H1 (cell line): ENCODE data around the gene PLEK2. TPM values are rescaled to one million over a fixed set of nuclear protein-coding genes. Genes with fewer than 3 reads are reported as not detected.

ENCODE experiments used
- CTCF ChIA-PET: fragments of 300-600 bp; sonication (Branson Sonifier 250); formaldehyde crosslinking; loops from one replicate; lab custom pipeline; 2021; ENCODE audit not compliant: partially characterized antibody; lab: Charles Lee
- POLR2A ChIA-PET: fragments of 300-600 bp; sonication (Branson Sonifier 250); formaldehyde crosslinking; loops from one replicate; lab custom pipeline; 2021; ENCODE audit warnings: inconsistent platforms; ENCODE audit not compliant: partially characterized antibody; lab: Charles Lee
- DNase-seq, 2 experiments: peaks; one replicate each; pipeline versions ENCODE4 v3.0.0 to v3.0.0-alpha.2; 2010 to 2022; ENCODE audit warnings: low spot score in 2 of 2, low read depth in 1 of 2, mixed read lengths in 1 of 2
- FAIRE-seq: peaks from 2 replicates; lab custom pipeline; 2011; peaks lifted over from hg19 to GRCh38; lab: Jason Lieb, UNC
- H2AFZ ChIP-seq: 2 replicates; pipeline ENCODE4 v1.8.1; 2012; ENCODE audit warnings: low read length, inconsistent platforms
- H2AK5ac ChIP-seq: 2 replicates; pipeline ENCODE4 v1.6.1; 2013; ENCODE audit warnings: low read depth, low read length
- H2BK120ac ChIP-seq: replicated peaks from 2 replicates; pipeline ENCODE3; 2013; ENCODE audit warnings: low read depth, low read length, inconsistent platforms
- H2BK12ac ChIP-seq: 2 replicates; pipeline ENCODE4 v1.6.1; 2013; ENCODE audit warnings: low read depth, low read length
- H2BK15ac ChIP-seq: 2 replicates; pipeline ENCODE4 v1.6.1; 2013; ENCODE audit warnings: low read length
- H2BK20ac ChIP-seq: 2 replicates; pipeline ENCODE4 v1.6.1; 2013; ENCODE audit warnings: low read length
- H2BK5ac ChIP-seq: 2 replicates; pipeline ENCODE4 v1.6.1; 2013; ENCODE audit warnings: low read depth, low read length
- H3K14ac ChIP-seq: 2 replicates; pipeline ENCODE4 v1.6.1; 2013; ENCODE audit warnings: inconsistent platforms; ENCODE audit not compliant: insufficient read length
- H3K18ac ChIP-seq: 2 replicates; pipeline ENCODE4 v1.6.1; 2013; ENCODE audit warnings: low read length; ENCODE audit errors: extremely low read depth
- H3K23ac ChIP-seq: 2 replicates; pipeline ENCODE4 v1.6.1; 2013; ENCODE audit warnings: inconsistent platforms; ENCODE audit not compliant: insufficient read length
- H3K23me2 ChIP-seq: 2 replicates; pipeline ENCODE4 v1.6.1; 2013; ENCODE audit warnings: low read depth, low read length
- H3K27ac ChIP-seq: 2 replicates; pipeline ENCODE4 v1.6.1; 2011; ENCODE audit warnings: low read depth, low read length, inconsistent platforms
- H3K27me3 ChIP-seq, 4 experiments: replicated peaks in 1 of 4; 1 replicate in 1 of 4; 2 replicates in 3 of 4; pipeline versions ENCODE4 v1.6.1 to v1.8.1; 2011 to 2013; ENCODE audit warnings: low read length in 3 of 4, mild to moderate bottlenecking in 3 of 4, inconsistent platforms in 2 of 4, mixed read lengths in 2 of 4, moderate library complexity in 1 of 4; ENCODE audit not compliant: control insufficient read depth in 3 of 4, insufficient read depth in 3 of 4; ENCODE audit errors: extremely low read depth in 1 of 4
- H3K36me3 ChIP-seq, 4 experiments: 2 replicates each; pipeline versions ENCODE4 v1.6.1 to v1.8.1; 2011 to 2013; ENCODE audit warnings: mild to moderate bottlenecking in 4 of 4, low read length in 3 of 4, moderate library complexity in 2 of 4, control low read depth in 1 of 4, inconsistent platforms in 1 of 4; ENCODE audit not compliant: insufficient read depth in 4 of 4, control insufficient read depth in 2 of 4
- H3K4ac ChIP-seq: replicated peaks from 2 replicates; pipeline ENCODE3; 2013; ENCODE audit warnings: low read length, low read depth, mixed read lengths, inconsistent platforms; ENCODE audit not compliant: insufficient read length
- H3K4me1 ChIP-seq, 4 experiments: replicated peaks in 1 of 4; 1 replicate in 1 of 4; 2 replicates in 3 of 4; pipeline versions ENCODE4 v1.6.1 to v1.8.1; 2011 to 2013; ENCODE audit warnings: low read length in 3 of 4, inconsistent platforms in 2 of 4, mixed read lengths in 1 of 4; ENCODE audit not compliant: insufficient read depth in 4 of 4, control insufficient read depth in 3 of 4
- H3K4me2 ChIP-seq, 2 experiments: 2 replicates each; pipeline versions ENCODE4 v1.6.1 to v1.8.1; 2011 to 2013; ENCODE audit warnings: low read depth in 2 of 2, low read length in 2 of 2, control low read depth in 1 of 2, inconsistent platforms in 1 of 2, mild to moderate bottlenecking in 1 of 2; ENCODE audit not compliant: insufficient read depth in 1 of 2
- H3K4me3 ChIP-seq, 4 experiments: fragments of 200-600, 300-600 bp in 1 of 4; sonication (generic), shearing (Covaris generic), sonication (Bioruptor Twin) in 1 of 4; 2 replicates each; pipeline versions ENCODE4 v1.5.1 to v1.8.1; 2011 to 2016; ENCODE audit warnings: low read length in 4 of 4, low read depth in 3 of 4, control low read depth in 2 of 4, inconsistent platforms in 2 of 4, mild to moderate bottlenecking in 2 of 4, mixed read lengths in 1 of 4, moderate library complexity in 1 of 4; ENCODE audit not compliant: insufficient read depth in 2 of 4; ENCODE audit errors: extremely low read depth in 1 of 4
- H3K56ac ChIP-seq: replicated peaks from 2 replicates; pipeline ENCODE3; 2013; ENCODE audit warnings: low read depth, mild to moderate bottlenecking, mixed read lengths, low read length, inconsistent platforms; ENCODE audit not compliant: insufficient read length
- H3K79me1 ChIP-seq: 2 replicates; pipeline ENCODE4 v1.6.1; 2013; ENCODE audit warnings: low read depth, low read length, control low read depth
- H3K79me2 ChIP-seq, 2 experiments: 2 replicates each; pipeline versions ENCODE4 v1.6.1 to v1.8.1; 2012 to 2013; ENCODE audit warnings: low read length in 2 of 2, mild to moderate bottlenecking in 2 of 2, inconsistent platforms in 1 of 2; ENCODE audit not compliant: insufficient read depth in 2 of 2, control insufficient read depth in 1 of 2
- H3K9ac ChIP-seq, 4 experiments: replicated peaks in 1 of 4; 1 replicate in 1 of 4; 2 replicates in 3 of 4; pipeline versions ENCODE4 v1.6.1 to v1.8.1; 2011 to 2013; ENCODE audit warnings: low read depth in 3 of 4, low read length in 3 of 4, control low read depth in 2 of 4, mild to moderate bottlenecking in 2 of 4, moderate library complexity in 2 of 4, inconsistent platforms in 1 of 4; ENCODE audit errors: extremely low read depth in 1 of 4
- H3K9me3 ChIP-seq, 2 experiments: 2 replicates each; pipeline versions ENCODE4 v1.6.1 to v1.8.1; 2012 to 2013; ENCODE audit warnings: mild to moderate bottlenecking in 2 of 2, moderate library complexity in 2 of 2, control low read depth in 1 of 2, inconsistent platforms in 1 of 2, low read depth in 1 of 2, low read length in 1 of 2, mixed read lengths in 1 of 2; ENCODE audit not compliant: insufficient read depth in 2 of 2
- H4K20me1 ChIP-seq, 2 experiments: replicated peaks in 1 of 2; 2 replicates each; pipeline versions ENCODE3 to v1.8.1; 2011 to 2013; ENCODE audit warnings: inconsistent platforms in 2 of 2, low read length in 2 of 2, mild to moderate bottlenecking in 1 of 2; ENCODE audit not compliant: insufficient read depth in 2 of 2, control insufficient read depth in 1 of 2
- H4K5ac ChIP-seq: 2 replicates; pipeline ENCODE4 v1.6.1; 2013; ENCODE audit warnings: low read length, low read depth, mixed read lengths, inconsistent platforms; ENCODE audit not compliant: insufficient read length
- H4K8ac ChIP-seq: 2 replicates; pipeline ENCODE4 v1.8.0; 2013; ENCODE audit warnings: mild to moderate bottlenecking, moderate library complexity, low read length, inconsistent platforms; ENCODE audit not compliant: insufficient read depth; ENCODE audit errors: extremely low read depth
- H4K91ac ChIP-seq: replicated peaks from 2 replicates; pipeline ENCODE3; 2013; ENCODE audit warnings: low read length, mixed read lengths, inconsistent platforms; ENCODE audit not compliant: insufficient read length
- JUN ChIP-seq: IDR thresholded peaks from 2 replicates; pipeline ENCODE4 v1.6.1; 2011; ENCODE audit warnings: low read depth, mild to moderate bottlenecking, improper control_type of control experiment, low read length
- MAFK ChIP-seq: IDR thresholded peaks from 2 replicates; pipeline ENCODE4 v1.6.1; 2012; ENCODE audit warnings: low read depth, mild to moderate bottlenecking, improper control_type of control experiment, low read length
- TAF1 ChIP-seq: IDR thresholded peaks from 2 replicates; pipeline ENCODE4 v1.6.1; 2011; ENCODE audit warnings: mild to moderate bottlenecking, low read depth, low read length
- TBP ChIP-seq: IDR thresholded peaks from 2 replicates; pipeline ENCODE4 v1.6.1; 2011; ENCODE audit warnings: low read depth, low read length, improper control_type of control experiment
- WGBS, 2 experiments: shearing (Covaris generic) in 1 of 2; methylation state at CpG; one replicate each; pipeline versions ENCODE4 v1.1.6 to v1.1.7; 2013 to 2015; ENCODE audit warnings: low lambda C conversion rate in 2 of 2, mixed read lengths in 2 of 2, inconsistent platforms in 1 of 2, low coverage in 1 of 2, missing lambda C conversion rate in 1 of 2; ENCODE audit not compliant: insufficient replicate concordance in 2 of 2, insufficient coverage in 1 of 2, insufficient read length in 1 of 2; ENCODE audit errors: extremely low coverage in 1 of 2, missing lambda C conversion rate in 1 of 2; 5-methylcytosine and 5-hydroxymethylcytosine counted together
- polyA plus RNA-seq, 7 experiments: library from polyadenylated mRNA; depleted of rRNA in 3 of 7; stranded (reverse) in 5 of 7; unstranded in 2 of 7; fragments of >200 nt in 5 of 7; fragments of 200-250 nt in 2 of 7; gene quantifications; 1 replicate in 5 of 7; 2 replicates in 1 of 7; 4 replicates in 1 of 7; pipeline versions ENCODE4 v1.2.1 to v1.2.3, GENCODE V29; 2011 to 2013; ENCODE audit warnings: missing spikeins in 2 of 7, mixed read lengths in 2 of 7
- total RNA-seq: library from RNA; stranded (reverse); fragmentation: NEBNext Ultra II Directional; extraction: Animal tissue kit (Norgen Biotek cat#: 25700); gene quantifications from 2 replicates; pipeline ENCODE4 v1.2.1, GENCODE V29; 2021

The PLEK2 gene
- total and polyA plus RNA-seq, 2 of the 8 experiments (the other 6 are each of a cell fraction or from before 2014, with no cell fraction given) = 0.41 to 2.1 TPM

- Histone ChIP-seq H3K18ac (no peak overlapping the region), H3K27me3 (no peaks in the 10 kb centered on the region), H4K91ac (no peak overlapping the region), H3K9ac (no peak overlapping the region), H2BK120ac (no peak overlapping the region), H3K23ac (no peak overlapping the region), H3K23me2 (no peaks in the 10 kb centered on the region), H2BK15ac (no peak overlapping the region), H3K4ac (no peak overlapping the region), H3K56ac (no peak overlapping the region), H2BK5ac (no peak overlapping the region), H4K5ac (no peak overlapping the region), H3K4me2 (no peak overlapping the region), H3K14ac (no peak overlapping the region), H2BK20ac (no peak overlapping the region), H3K36me3 (no peaks in the 10 kb centered on the region), H3K9me3 (no peaks in the 10 kb centered on the region), H3K4me1 (peaks cover 0 to 7% (median 2%) of the 10 kb centered on the region in 4 experiments; a peak in 3 of 7 replicates), H3K79me1 (no peaks in the 10 kb centered on the region), H3K79me2 (no peaks in the 10 kb centered on the region), H4K8ac (no peak overlapping the region), H3K4me3 (no peak overlapping the region), H2BK12ac (no peak overlapping the region), H3K27ac (no peak overlapping the region), H2AFZ (no peak overlapping the region), H2AK5ac (no peak overlapping the region), H4K20me1 (no peaks in the 10 kb centered on the region)
- 88% methylated on average over 7 of the region's 7 CpGs; no CpG with 5 or more reads in 1 of the 2 experiments for WGBS, 2 experiments
- no peak for DNase-seq
- CTCF ChIA-PET = interaction anchor here (0.6 to 21.6 kb wide), 10 partner anchors 8 to 168 kb away, joined by 3 to 446 read pairs (median 4); partner anchors contain the start of gene PIGH
- POLR2A ChIA-PET = interaction anchor here (0.6 to 2.4 kb wide), 3 partner anchors 13 to 81 kb away, joined by 3 to 7 read pairs (median 3); no protein-coding TSS in a partner anchor
- no peak for FAIRE-seq
- no peak for TF ChIP-seq MAFK
- no peak for TF ChIP-seq TAF1
- TF ChIP-seq TBP = no peak
- TF ChIP-seq JUN = no peak
These were observed 20.1 kb upstream of the PLEK2 start for GRCh38 chr14:67432050-67432564.
